A549 treated with Mapracorat at 1 μM for 4 hours (cell line): ENCODE data around the gene CYLC1. TPM values are rescaled to one million over a fixed set of nuclear protein-coding genes. Genes with fewer than 3 reads are reported as not detected.

Experiments
- total RNA-seq: library from RNA; stranded (reverse); fragments of 200-300 nt; extraction: Qiagen RNA extraction; gene quantifications from 5 replicates; pipeline ENCODE4 v1.2.3, GENCODE V29; 2022

Gene CYLC1, protein sequence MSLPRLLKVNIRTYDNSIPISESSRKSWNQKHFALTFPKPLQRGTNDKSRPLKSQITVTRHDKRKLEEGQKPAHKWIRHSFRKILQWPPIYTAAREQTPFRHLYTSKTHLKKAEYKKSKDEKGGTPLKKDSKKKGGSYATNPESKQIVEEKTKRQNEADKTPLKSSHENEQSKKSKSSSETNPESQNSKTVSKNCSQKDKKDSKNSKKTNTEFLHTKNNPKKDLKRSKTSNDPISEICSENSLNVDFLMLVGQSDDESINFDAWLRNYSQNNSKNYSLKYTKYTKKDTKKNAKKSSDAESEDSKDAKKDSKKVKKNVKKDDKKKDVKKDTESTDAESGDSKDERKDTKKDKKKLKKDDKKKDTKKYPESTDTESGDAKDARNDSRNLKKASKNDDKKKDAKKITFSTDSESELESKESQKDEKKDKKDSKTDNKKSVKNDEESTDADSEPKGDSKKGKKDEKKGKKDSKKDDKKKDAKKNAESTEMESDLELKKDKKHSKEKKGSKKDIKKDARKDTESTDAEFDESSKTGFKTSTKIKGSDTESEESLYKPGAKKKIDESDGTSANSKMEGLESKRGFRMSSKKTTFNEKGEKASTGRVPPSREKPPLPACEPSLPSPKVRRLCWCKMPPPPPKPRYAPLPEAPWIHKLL
- not detected in 5 replicates for total RNA-seq

DNA sequence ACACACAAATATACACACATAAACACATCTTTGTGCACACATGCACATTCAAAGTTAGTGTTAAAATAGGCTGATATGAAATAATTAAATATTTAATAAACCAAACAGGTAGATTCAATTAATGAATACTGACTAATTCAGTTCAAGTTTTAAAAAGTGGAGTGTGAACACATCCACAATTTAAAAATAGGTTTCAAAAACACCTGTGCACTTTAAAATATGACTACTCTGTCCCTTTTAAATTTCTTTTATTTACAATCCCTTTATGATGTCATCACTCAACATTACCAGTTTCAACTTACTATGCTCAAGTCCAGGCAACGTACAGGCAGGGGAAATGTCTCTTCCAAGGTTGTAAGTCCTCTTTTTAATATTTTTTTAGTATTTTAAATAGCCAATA is at the start of gene CYLC1:
TSS of gene CYLC1 (plus strand) at position 301 of the 400 bp plus-strand sequence. CDS start at position 338, 37 bp downstream.

